ENCODE measurements around the gene TUT7.

The TUT7 gene

GRCh38 chr9:86376016-86376415 lies 21.8 kb upstream of the TUT7 start:
- DNase-seq (ENCODE audit: low read depth), result no peak
- no peak overlapping the region for H3K4me3 ChIP-seq (ENCODE audit: low read length)
- TF ChIP-seq CTCF (IDR thresholded peaks at IDR 0.05; ENCODE audit: insufficient read depth, low read depth, low read length, missing control alignments), result no peak

- TF ChIP-seq CTCF (IDR thresholded peaks at IDR 0.05; ENCODE audit: insufficient read depth, low read depth, low read length, missing control alignments), result no peak
- DNase-seq (ENCODE audit: low read depth), result no peak
- H3K4me3 ChIP-seq (ENCODE audit: low read length), result no peak overlapping the region
Measured at GRCh38 chr9:86369810-86370209, 15.6 kb upstream of the TUT7 start.

- TF ChIP-seq CTCF (IDR thresholded peaks at IDR 0.05; ENCODE audit: insufficient read depth, low read depth, low read length, missing control alignments), result no peak
- peak; percentile 95 for DNase-seq (ENCODE audit: low read depth)
- no peak overlapping the region for H3K4me3 ChIP-seq (ENCODE audit: low read length)
Measured at GRCh38 chr9:86368871-86369521, 14.8 kb upstream of the TUT7 start.

GRCh38 chr9:86361176-86361575 lies 7.0 kb upstream of the TUT7 start:
- H3K4me3 ChIP-seq (ENCODE audit: low read length), result no peak overlapping the region
- DNase-seq (ENCODE audit: low read depth), result no peak
- no peak for TF ChIP-seq CTCF (IDR thresholded peaks at IDR 0.05; ENCODE audit: insufficient read depth, low read depth, low read length, missing control alignments)

GRCh38 chr9:86359151-86359879 lies 5.1 kb upstream of the TUT7 start:
- DNase-seq (ENCODE audit: low read depth), result no peak
- no peak overlapping the region for H3K4me3 ChIP-seq (ENCODE audit: low read length)
- no peak for TF ChIP-seq CTCF (IDR thresholded peaks at IDR 0.05; ENCODE audit: insufficient read depth, low read depth, low read length, missing control alignments)

GRCh38 chr9:86356871-86357866 lies 3.0 kb upstream of the TUT7 start:
- no peak for TF ChIP-seq CTCF (IDR thresholded peaks at IDR 0.05; ENCODE audit: insufficient read depth, low read depth, low read length, missing control alignments)
- H3K4me3 ChIP-seq (ENCODE audit: low read length), result no peak overlapping the region
- DNase-seq (ENCODE audit: low read depth), result no peak
